Activated CD4-positive, alpha-beta T cell treated with anti-CD3 and anti-CD28 coated beads, Interleukin-2, amount 10 ng/mL, durations not matched to agents 24 days and 14 days (primary cell): ENCODE measurements around the gene TOPAZ1. TPM values are rescaled to one million over a fixed set of nuclear protein-coding genes. Genes with fewer than 3 reads are reported as not detected.

Source experiments
- DNase-seq: peaks from one replicate; pipeline ENCODE4 v3.0.0; 2022
- H3K27ac Mint-ChIP-seq: one replicate; pipeline ENCODE4 v1.8.0; 2022; ENCODE audit warnings: mild to moderate bottlenecking, mixed read lengths
- H3K27me3 Mint-ChIP-seq: one replicate; pipeline ENCODE4 v1.8.0; 2022; ENCODE audit warnings: mixed read lengths
- H3K36me3 Mint-ChIP-seq: one replicate; pipeline ENCODE4 v1.8.0; 2022; ENCODE audit warnings: low read depth, mild to moderate bottlenecking, mixed read lengths
- H3K4me1 Mint-ChIP-seq: one replicate; pipeline ENCODE4 v1.8.0; 2021; ENCODE audit warnings: mixed read lengths
- H3K4me3 Mint-ChIP-seq: one replicate; pipeline ENCODE4 v1.8.0; 2022; ENCODE audit warnings: mild to moderate bottlenecking, moderate library complexity, mixed read lengths
- H3K9me3 Mint-ChIP-seq: one replicate; pipeline ENCODE4 v1.8.0; 2021; ENCODE audit warnings: mixed read lengths
- intact Hi-C: fragments of 100-400 bp; cut with micrococcal nuclease; formaldehyde crosslinking; loops from one replicate; pipeline ENCODE4 v1.15.1; 2023
- total RNA-seq: library from RNA; stranded (reverse); gene quantifications from 2 replicates; pipeline ENCODE4 v1.2.3, GENCODE V29; 2022

TOPAZ1 gene
- total RNA-seq, 1 donor from 2014 or later: not detected

DNA sequence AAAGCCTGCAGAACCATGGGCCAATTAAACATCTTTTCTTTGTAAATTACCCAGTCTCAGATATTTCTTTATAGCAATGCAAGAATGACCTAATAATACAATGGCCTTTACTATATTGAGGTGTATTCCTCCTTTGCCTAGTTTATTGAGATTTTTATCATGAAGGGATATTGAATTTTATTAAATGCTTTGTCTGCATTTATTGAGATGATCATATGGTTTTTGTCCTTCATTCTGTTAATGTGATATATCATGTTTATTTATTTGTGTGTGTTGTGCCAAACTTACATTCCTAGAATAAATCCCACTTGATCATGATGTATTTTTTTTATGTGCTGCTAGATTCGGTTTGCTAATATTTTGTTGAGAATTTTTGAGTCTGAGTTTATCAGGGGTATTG, 36.2 kb downstream of the TOPAZ1 start:
- no peaks in the 10 kb centered on the region for H3K4me1 Mint-ChIP-seq
- DNase-seq: no peak

DNA sequence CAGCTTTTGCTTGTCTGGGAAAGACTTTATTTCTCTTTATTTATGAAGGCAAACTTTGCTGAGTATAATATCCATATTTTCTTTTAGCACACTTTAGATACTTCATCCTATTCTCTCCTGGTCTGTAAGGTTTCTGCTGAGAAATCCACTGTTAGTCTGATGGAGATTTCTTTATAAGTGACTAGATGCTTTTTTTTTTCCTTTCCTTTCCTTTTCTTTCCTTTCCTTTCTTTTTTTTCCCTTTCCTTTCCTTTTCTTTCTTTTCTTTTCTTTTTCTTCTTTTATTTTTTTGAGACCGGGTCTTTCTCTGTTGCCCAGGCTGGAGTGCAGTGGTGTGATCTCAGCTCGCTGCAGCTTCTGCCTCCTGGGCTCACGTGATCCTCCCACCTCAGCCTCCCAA, 38.4 kb downstream of the TOPAZ1 start:
- DNase-seq: no peak
- H3K4me3 Mint-ChIP-seq: no peak overlapping the region
- peaks cover 14% of the 10 kb centered on the region for H3K27me3 Mint-ChIP-seq
- H3K36me3 Mint-ChIP-seq: no peaks in the 10 kb centered on the region
- H3K9me3 Mint-ChIP-seq: no peaks in the 10 kb centered on the region
- intact Hi-C loops: no loop called here
- H3K4me1 Mint-ChIP-seq: no peaks in the 10 kb centered on the region
- no peak overlapping the region for H3K27ac Mint-ChIP-seq

More for the DNA sequence above, 36.2 kb downstream of the TOPAZ1 start:
- peaks cover 13% of the 10 kb centered on the region for H3K27me3 Mint-ChIP-seq
- intact Hi-C loops: no loop called here
- H3K4me3 Mint-ChIP-seq: no peak overlapping the region
- H3K27ac Mint-ChIP-seq: no peak overlapping the region
- no peaks in the 10 kb centered on the region for H3K36me3 Mint-ChIP-seq
- no peaks in the 10 kb centered on the region for H3K9me3 Mint-ChIP-seq

DNA sequence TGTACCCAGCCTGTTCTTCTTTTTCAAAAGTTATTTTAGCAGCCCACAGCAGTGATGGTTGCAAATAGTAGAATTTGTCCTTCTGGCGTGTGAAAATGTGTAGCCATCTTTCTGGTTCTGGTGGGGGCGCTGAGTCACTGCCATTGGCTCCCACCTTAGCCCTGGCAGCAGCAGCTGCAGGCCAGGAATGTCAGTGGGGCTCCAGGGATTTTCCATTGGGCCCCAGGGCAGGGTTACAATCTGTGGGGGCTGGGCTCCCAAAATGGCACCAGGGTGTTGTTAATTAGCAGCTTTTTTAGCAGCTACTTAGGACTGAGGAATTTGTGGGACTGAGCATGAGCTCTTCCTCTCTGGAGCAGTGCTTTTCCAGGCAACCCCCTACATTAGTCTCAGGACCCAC, 38.9 kb downstream of the TOPAZ1 start:
- Mint-ChIP-seq H3K9me3 (no peaks in the 10 kb centered on the region), H3K27ac (no peak overlapping the region), H3K27me3 (peaks cover 14% of the 10 kb centered on the region), H3K4me3 (no peak overlapping the region), H3K4me1 (no peaks in the 10 kb centered on the region), H3K36me3 (no peaks in the 10 kb centered on the region)
- intact Hi-C loops: no loop called here
- no peak for DNase-seq

DNA sequence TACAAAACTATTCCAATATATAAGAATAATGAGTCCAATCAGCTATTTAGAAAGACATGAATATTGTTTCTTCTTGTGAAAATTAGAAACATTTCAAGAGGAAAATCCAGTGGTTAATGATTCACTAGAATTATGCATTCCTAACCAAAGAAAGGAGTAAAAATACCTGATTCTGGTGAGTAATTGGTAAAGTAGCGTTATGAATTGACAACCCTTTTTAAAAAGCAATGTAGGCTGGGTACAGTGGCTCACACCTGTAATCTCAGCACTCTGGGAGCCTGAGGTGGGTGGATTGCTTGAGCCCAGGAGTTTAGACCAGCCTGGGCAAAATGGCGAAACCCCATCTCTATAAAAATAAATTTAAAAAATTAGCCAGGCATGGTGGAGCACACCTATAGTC, 43.3 kb downstream of the TOPAZ1 start:
- Mint-ChIP-seq H3K27ac (no peak overlapping the region), H3K4me1 (no peaks in the 10 kb centered on the region), H3K4me3 (no peak overlapping the region), H3K27me3 (peaks cover 3% of the 10 kb centered on the region), H3K9me3 (no peaks in the 10 kb centered on the region), H3K36me3 (no peaks in the 10 kb centered on the region)
- DNase-seq: no peak
- intact Hi-C loops: no loop called here

DNA sequence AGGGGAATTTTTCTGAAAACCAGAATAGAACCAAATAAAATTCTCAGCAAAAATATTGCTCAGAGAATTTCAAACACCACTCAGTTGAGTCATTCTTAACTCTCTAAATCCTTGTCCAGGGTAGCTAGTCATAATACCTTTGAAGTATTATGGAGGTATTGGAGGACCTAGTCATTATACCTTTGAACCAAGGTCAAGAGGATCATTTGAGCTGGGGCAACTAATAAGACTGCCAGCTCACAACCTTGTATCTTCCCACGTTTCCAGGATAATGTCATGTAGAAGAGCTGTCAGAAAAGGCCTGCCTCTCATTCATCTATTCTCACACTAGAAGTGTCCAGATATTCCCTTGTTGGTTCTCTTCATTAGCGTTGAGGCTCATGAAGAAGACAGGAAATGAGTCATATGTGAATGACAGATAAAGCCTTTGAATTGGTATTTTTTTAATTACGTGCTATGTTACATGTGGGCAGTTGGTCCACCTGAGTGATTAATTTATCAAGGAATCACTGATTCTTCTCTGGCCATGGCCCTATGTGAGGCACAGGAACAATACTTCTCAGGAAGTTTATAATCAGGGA, 48.3 kb downstream of the TOPAZ1 start:
- H3K4me1 Mint-ChIP-seq: no peaks in the 10 kb centered on the region
- intact Hi-C loops: no loop called here

DNA sequence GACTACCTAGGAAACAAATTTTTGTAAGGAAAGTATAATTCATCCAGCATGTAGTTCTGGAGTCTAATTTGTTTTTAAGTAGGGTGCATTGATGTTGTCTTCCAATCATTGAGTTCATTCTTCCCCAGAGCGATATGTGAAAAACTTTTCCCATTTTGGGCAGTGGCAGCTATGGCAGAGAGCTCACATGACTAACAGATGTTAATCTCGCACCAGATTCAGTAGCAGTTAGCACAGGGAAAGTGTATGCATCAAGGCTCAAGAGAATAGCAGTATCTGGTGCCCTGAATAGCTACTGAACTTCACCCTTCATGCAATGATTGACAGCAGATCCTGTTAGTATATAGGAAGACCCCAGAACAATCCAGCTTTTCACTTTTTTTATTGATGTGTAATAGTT, 50.6 kb downstream of the TOPAZ1 start:
- DNase-seq: no peak
- no peak overlapping the region for H3K27ac Mint-ChIP-seq
- peaks cover 9% of the 10 kb centered on the region for H3K27me3 Mint-ChIP-seq
- no peaks in the 10 kb centered on the region for H3K9me3 Mint-ChIP-seq
- intact Hi-C loops: no loop called here
- H3K4me1 Mint-ChIP-seq: no peaks in the 10 kb centered on the region
- no peaks in the 10 kb centered on the region for H3K36me3 Mint-ChIP-seq
- no peak overlapping the region for H3K4me3 Mint-ChIP-seq

More for the DNA sequence above, 48.3 kb downstream of the TOPAZ1 start:
- Mint-ChIP-seq H3K27ac (no peak overlapping the region), H3K4me3 (no peak overlapping the region), H3K36me3 (no peaks in the 10 kb centered on the region), H3K27me3 (peaks cover 1% of the 10 kb centered on the region), H3K9me3 (no peaks in the 10 kb centered on the region)
- DNase-seq: no peak

DNA sequence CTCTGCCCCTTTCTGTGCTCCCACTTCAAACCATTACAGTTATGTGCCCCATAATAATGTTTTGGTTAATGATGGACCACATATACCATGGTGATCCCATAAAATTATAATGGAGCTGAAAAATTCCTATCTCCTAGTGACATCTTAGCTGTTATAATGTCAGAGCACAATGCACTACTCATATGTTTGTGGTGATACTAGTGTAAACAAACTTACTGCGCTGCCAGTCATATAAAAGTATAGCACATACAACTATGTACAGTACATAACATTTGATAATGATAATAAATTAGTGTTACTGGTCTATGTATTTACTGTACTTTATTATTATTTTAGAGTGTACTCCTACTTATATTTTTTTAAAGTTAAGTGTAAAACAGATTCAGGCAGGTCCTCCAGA, 51.3 kb downstream of the TOPAZ1 start:
- Mint-ChIP-seq H3K9me3 (no peaks in the 10 kb centered on the region), H3K27ac (no peak overlapping the region), H3K27me3 (peaks cover 12% of the 10 kb centered on the region), H3K4me1 (no peaks in the 10 kb centered on the region), H3K36me3 (no peaks in the 10 kb centered on the region), H3K4me3 (no peak overlapping the region)
- no peak for DNase-seq
- intact Hi-C loops: no loop called here

DNA sequence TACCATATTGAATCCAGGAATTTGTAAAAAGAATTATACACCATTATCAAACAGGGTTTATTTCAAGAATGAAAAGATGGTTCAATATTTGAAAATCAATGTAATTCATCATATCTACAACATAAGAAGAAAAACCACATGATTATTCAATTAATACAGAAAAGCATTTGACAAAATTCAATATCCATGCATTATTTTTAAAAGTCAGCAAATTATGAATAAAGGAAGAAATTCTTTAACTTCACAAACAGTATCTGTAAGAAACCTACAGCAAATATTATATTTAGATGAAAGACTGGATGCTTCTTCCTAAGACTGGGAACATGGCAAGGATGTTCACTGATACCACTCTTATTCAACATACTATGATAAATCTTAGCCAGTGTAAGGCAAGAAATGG, 55.6 kb downstream of the TOPAZ1 start:
- no peaks in the 10 kb centered on the region for H3K36me3 Mint-ChIP-seq

DNA sequence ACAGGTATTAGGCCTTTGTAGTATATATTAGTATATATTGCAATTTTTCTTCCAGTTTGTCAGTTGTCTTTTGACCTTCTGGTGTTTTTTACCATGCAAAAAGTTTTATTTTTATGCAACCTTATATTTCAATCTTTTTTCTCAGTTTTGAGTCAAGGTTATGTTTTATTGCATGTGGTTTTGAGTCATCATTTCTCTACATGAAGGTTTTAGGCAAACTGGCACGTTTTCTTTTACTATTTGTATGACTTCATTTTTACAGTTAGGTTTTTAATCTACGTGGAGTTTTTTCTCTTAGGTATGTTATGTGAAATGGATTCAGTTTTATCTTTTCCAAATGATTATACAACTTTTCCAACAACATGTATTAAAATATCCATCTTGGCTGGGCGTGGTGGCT, 60.1 kb downstream of the TOPAZ1 start:
- DNase-seq: no peak
- Mint-ChIP-seq H3K9me3 (peaks cover 3% of the 10 kb centered on the region), H3K36me3 (no peaks in the 10 kb centered on the region), H3K27ac (no peak overlapping the region), H3K4me3 (no peak overlapping the region), H3K4me1 (no peaks in the 10 kb centered on the region), H3K27me3 (peaks cover 21% of the 10 kb centered on the region)
- intact Hi-C loops: no loop called here

More for the DNA sequence above, 55.6 kb downstream of the TOPAZ1 start:
- no peaks in the 10 kb centered on the region for H3K4me1 Mint-ChIP-seq
- no peak overlapping the region for H3K27ac Mint-ChIP-seq
- intact Hi-C loops: no loop called here
- H3K27me3 Mint-ChIP-seq: peaks cover 13% of the 10 kb centered on the region
- H3K9me3 Mint-ChIP-seq: no peaks in the 10 kb centered on the region
- no peak for DNase-seq
- H3K4me3 Mint-ChIP-seq: no peak overlapping the region

DNA sequence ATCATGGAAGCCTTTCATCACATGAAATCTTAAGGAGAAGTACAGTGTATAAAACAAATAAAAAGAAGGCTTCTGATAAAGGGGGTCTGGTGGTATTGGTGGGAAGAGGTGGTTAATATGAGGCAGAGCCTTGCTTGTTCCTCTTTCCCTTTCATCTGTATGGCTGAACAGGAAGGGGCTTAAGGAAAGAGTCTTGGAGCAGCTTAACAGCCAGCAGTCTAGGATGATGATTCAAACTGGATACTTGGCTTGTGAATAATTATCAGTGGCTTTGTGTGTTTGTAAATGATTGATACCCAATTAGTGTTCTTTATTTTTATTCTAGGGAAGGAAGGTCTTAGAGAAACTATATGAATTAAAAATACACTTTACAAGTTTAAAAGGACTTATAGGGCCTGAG, 67.8 kb downstream of the TOPAZ1 start:
- intact Hi-C loops: no loop called here
- no peak for DNase-seq
- Mint-ChIP-seq H3K27me3 (peaks cover 12% of the 10 kb centered on the region), H3K27ac (no peak overlapping the region), H3K4me3 (no peak overlapping the region), H3K36me3 (no peaks in the 10 kb centered on the region), H3K9me3 (peaks cover 6% of the 10 kb centered on the region), H3K4me1 (no peaks in the 10 kb centered on the region)

DNA sequence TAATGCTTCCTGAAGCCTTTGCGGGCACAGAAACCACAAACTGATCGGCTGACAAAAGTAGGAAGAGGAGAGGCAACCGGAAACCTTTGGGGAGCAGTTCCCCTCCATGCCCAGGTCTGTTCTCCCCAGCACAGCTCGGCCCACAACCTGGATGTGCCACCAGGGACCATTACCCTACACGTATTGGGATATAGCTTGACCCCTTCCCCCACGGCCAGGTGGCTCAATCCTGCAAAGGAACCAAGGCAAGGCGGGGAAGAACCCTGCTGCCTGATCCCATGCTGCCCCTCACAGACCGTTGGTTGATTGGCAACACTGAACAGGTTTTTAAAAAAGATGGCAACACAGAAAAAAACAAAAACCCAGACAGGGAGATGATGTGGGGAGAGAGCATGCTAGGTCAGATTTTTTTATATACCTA, 77.2 kb downstream of the TOPAZ1 start:
- Mint-ChIP-seq H3K9me3 (no peaks in the 10 kb centered on the region), H3K27me3 (peaks cover 15% of the 10 kb centered on the region), H3K4me3 (no peak overlapping the region), H3K4me1 (no peaks in the 10 kb centered on the region), H3K36me3 (no peaks in the 10 kb centered on the region), H3K27ac (no peak overlapping the region)
- DNase-seq: no peak
- intact Hi-C loops: no loop called here

DNA sequence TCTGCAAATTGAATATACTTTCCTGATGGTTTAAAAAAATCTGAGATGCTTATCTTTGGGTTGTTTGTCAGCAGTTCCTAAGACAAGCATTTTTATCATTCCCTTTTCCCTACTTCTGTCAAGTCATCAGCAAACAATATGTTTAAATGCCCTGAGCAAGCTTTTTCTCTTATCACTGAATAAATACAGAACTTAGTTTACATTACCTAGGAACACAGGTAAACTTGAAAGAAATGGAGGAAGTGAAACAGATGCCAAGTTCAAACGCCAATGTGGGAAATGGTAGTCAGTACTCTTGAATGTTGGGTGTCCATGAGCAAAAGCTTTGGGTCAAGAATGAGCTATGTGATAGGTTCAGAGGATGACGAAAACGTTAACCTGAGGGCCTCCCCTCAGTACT, 79.6 kb downstream of the TOPAZ1 start:
- H3K4me3 Mint-ChIP-seq: no peak overlapping the region
- peaks cover 27% of the 10 kb centered on the region for H3K27me3 Mint-ChIP-seq
- no peaks in the 10 kb centered on the region for H3K9me3 Mint-ChIP-seq
- intact Hi-C loops: loop anchor here (5.0 kb wide), 4 partner anchors 156 to 591 kb away; partner anchors contain the start of gene ZNF445
- DNase-seq: no peak
- H3K4me1 Mint-ChIP-seq: no peaks in the 10 kb centered on the region
- no peaks in the 10 kb centered on the region for H3K36me3 Mint-ChIP-seq
- no peak overlapping the region for H3K27ac Mint-ChIP-seq

DNA sequence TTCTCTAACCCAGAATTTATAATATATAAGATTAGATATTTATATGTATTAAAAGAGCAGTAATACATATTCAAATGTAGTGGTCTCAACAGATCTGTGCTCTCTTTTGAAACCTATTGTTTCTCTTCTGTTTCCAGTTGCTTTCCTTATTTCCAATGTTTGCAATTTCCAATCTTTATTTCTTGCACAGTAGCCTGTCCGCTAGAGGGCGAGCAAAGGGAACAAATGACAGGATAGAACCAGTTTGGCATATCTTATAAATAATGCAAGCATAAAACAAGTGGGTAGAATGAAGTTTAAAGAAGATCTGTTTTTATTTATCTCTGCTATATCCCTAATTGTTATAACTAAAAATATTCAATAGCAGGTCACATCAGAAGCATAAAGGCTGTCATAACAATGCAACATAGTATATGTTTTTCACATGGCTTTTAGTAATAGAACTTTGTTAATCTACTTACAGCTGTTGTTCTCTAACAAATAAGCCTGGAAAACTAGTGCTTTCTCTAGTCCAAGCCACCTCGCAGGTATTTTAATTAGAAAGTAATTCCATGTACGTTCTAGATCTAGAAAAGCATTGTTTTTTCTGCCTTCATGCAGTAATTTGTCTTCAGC, 81.8 kb downstream of the TOPAZ1 start:
- Mint-ChIP-seq H3K36me3 (no peaks in the 10 kb centered on the region), H3K27ac (no peak overlapping the region), H3K4me3 (no peak overlapping the region), H3K9me3 (no peaks in the 10 kb centered on the region), H3K27me3 (peaks cover 31% of the 10 kb centered on the region), H3K4me1 (no peaks in the 10 kb centered on the region)
- intact Hi-C loops: loop anchor here (5.0 kb wide), 4 partner anchors 154 to 589 kb away; partner anchors contain the start of gene ZNF445
- peak; percentile 85 for DNase-seq

DNA sequence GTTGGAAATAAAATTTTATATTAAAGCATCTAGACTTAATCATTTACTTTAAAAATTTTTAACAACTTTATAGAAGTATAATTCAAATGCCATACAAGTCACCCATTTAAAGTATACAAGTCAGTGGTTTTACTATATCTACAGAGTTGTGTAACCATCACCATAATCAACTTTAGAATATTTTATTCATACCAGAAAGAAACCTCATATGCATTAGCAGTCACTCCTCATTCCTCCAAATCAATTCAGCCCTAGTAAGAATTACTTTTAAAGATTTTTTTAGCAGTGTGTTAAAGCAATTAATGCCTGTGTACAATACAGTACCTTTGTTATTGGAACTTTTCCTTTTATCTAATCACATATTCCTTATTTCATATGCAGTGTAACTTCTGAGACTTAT, 82.9 kb downstream of the TOPAZ1 start:
- intact Hi-C loops: loop anchor here (5.0 kb wide), 4 partner anchors 153 to 588 kb away; partner anchors contain the start of gene ZNF445
- H3K27me3 Mint-ChIP-seq: peaks cover 32% of the 10 kb centered on the region
- H3K4me1 Mint-ChIP-seq: no peaks in the 10 kb centered on the region
- no peak overlapping the region for H3K27ac Mint-ChIP-seq
- H3K9me3 Mint-ChIP-seq: no peaks in the 10 kb centered on the region
- no peaks in the 10 kb centered on the region for H3K36me3 Mint-ChIP-seq
- H3K4me3 Mint-ChIP-seq: no peak overlapping the region
- no peak for DNase-seq

DNA sequence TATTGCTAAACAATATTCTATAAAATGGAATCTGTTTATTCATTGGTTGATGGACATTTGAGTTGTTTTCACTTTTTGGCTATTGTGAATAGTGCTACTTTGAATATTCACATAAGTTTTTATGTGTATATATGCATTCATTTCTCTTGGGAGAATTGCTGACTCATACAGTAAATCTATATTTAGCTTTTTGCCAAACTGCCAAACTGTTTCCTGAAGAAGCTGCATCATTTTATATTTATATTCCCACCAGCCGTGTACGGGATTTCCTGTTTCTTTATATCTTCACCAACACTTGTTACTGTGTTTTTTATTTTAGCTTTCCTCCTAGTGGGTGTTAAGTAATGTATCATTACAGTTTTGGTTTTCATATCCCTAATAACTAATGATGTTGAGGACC, 84.3 kb downstream of the TOPAZ1 start:
- no peaks in the 10 kb centered on the region for H3K9me3 Mint-ChIP-seq
- H3K36me3 Mint-ChIP-seq: no peaks in the 10 kb centered on the region
- no peak overlapping the region for H3K27ac Mint-ChIP-seq
- intact Hi-C loops: no loop called here
- H3K27me3 Mint-ChIP-seq: peaks cover 32% of the 10 kb centered on the region
- H3K4me3 Mint-ChIP-seq: no peak overlapping the region
- no peak for DNase-seq
- no peaks in the 10 kb centered on the region for H3K4me1 Mint-ChIP-seq
